Hepatocyte (in vitro differentiated cells): Measurements from ENCODE around the gene SMG9.

Experiments used
- EZH2 ChIP-seq: fragments of 200-600 bp; sonication (generic); IDR thresholded peaks from 2 replicates; pipeline ENCODE4 v1.6.1; 2016; ENCODE audit warnings: antibody characterized with exemption, mild to moderate bottlenecking, borderline replicate concordance
- EZH2phosphoT487 ChIP-seq: fragments of 200-600 bp; sonication (generic); IDR thresholded peaks from one replicate; pipeline ENCODE4 v1.6.1; 2018; ENCODE audit warnings: antibody characterized with exemption, mild to moderate bottlenecking, low read depth, moderate library complexity; ENCODE audit not compliant: unreplicated experiment, severe bottlenecking
- TF ChIP-seq, protein P1 (sequence below): fragments of 200-600 bp; sonication (generic); IDR thresholded peaks from 2 replicates; pipeline ENCODE4 v1.5.1; 2016; ENCODE audit warnings: antibody characterized with exemption, mild to moderate bottlenecking; ENCODE audit not compliant: poor library complexity

DNA sequence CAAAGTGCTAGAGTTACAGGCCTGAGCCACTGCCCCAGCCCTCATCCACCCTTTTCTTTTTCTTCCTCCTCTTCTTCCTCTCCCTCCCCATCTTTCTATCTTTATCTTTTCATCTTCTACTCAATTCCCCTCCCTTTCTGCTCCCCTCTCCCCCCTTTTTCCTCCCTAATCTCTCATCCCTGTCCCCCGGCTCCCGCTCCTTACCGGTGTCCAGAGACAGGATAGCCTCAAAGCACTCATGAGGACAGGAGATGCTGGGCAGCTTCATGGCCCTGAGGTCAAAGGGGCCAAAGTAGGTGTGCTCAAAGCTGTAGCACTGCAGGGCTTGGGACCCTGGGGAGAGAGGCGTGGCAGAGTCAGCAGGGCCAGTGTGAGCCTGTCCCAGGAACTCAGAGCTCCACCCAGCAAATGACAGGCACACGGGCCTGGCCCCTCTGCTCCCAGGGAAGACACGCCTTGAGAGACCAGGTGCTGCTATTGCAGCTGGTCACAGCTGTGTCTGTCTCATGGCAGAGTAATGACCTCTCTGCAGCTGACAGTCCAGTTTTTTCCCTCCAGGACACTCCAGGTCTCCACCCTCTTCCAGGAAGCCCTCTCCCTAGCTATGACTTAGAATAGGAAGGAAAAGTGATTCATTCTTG is 44.9 kb upstream of the SMG9 start:
- TF ChIP-seq EZH2 (no peak), EZH2phosphoT487 (no peak)
- TF ChIP-seq, protein P1, sequence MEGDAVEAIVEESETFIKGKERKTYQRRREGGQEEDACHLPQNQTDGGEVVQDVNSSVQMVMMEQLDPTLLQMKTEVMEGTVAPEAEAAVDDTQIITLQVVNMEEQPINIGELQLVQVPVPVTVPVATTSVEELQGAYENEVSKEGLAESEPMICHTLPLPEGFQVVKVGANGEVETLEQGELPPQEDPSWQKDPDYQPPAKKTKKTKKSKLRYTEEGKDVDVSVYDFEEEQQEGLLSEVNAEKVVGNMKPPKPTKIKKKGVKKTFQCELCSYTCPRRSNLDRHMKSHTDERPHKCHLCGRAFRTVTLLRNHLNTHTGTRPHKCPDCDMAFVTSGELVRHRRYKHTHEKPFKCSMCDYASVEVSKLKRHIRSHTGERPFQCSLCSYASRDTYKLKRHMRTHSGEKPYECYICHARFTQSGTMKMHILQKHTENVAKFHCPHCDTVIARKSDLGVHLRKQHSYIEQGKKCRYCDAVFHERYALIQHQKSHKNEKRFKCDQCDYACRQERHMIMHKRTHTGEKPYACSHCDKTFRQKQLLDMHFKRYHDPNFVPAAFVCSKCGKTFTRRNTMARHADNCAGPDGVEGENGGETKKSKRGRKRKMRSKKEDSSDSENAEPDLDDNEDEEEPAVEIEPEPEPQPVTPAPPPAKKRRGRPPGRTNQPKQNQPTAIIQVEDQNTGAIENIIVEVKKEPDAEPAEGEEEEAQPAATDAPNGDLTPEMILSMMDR: no peak
